ENCODE data around the gene PSKH1. TPM values are rescaled to one million over a fixed set of nuclear protein-coding genes. Genes with fewer than 3 reads are reported as not detected.
A peak's percentile ranks its signal among the peaks of the same experiment; 100 is the strongest.

The PSKH1 gene
- total RNA-seq, 6 donors from 2014 or later: 21.9 to 36.5 (median 31.5) TPM

- DNase-seq (no peak), ATAC-seq (ENCODE audit: low FRiP score in 2 of 2) (no peak)
- H3K27ac ChIP-seq: peak overlapping the region; percentile 41 to 97 (median 52)
- H3K9me3 ChIP-seq: no peaks in the 10 kb centered on the region
- peaks cover 0 to 56% (median 38%) of the 10 kb centered on the region in 4 donors for H3K36me3 ChIP-seq
- 77 to 92% methylated on average over 2 of the region's 2 CpGs for WGBS, 2 donors
- H3K27me3 ChIP-seq: no peaks in the 10 kb centered on the region
- H3K4me3 ChIP-seq: no peak overlapping the region
- H3K4me1 ChIP-seq: peaks cover 74 to 86% (median 76%) of the 10 kb centered on the region in 4 donors
- TF ChIP-seq POLR2A (IDR thresholded peaks at IDR 0.05) (no peak), POLR2AphosphoS5 (IDR thresholded peaks at IDR 0.05) (no peak), EP300 (IDR thresholded peaks at IDR 0.05) (no peak), CTCF (IDR thresholded peaks at IDR 0.05) (no peak)
Measured at GRCh38 chr16:67963292-67963661, 70.2 kb downstream of the PSKH1 start.

- Histone ChIP-seq H3K4me1 (peaks cover 70 to 86% (median 71%) of the 10 kb centered on the region in 4 donors), H3K27me3 (no peaks in the 10 kb centered on the region), H3K9me3 (no peaks in the 10 kb centered on the region), H3K36me3 (peaks cover 0 to 51% (median 34%) of the 10 kb centered on the region in 4 donors), H3K4me3 (peak overlapping the region in 1 of 4 donors; percentile 6), H3K27ac (peak overlapping the region; percentile 41 to 97 (median 52))
- ATAC-seq (ENCODE audit: low FRiP score in 2 of 2) (no peak), DNase-seq (peak in 1 of 2 donors; percentile 78)
- TF ChIP-seq POLR2A (IDR thresholded peaks at IDR 0.05): no peak
- TF ChIP-seq POLR2AphosphoS5 (IDR thresholded peaks at IDR 0.05): peak in 1 of 2 donors; percentile 15
- WGBS, 2 donors: 76 to 80% methylated on average over 15 to 31 of the region's 32 CpGs
Measured at GRCh38 chr16:67963662-67964321, 70.7 kb downstream of the PSKH1 start.

GRCh38 chr16:67964477-67965131 lies 71.5 kb downstream of the PSKH1 start:
- Histone ChIP-seq H3K27me3 (no peaks in the 10 kb centered on the region), H3K36me3 (peaks cover 0 to 43% (median 30%) of the 10 kb centered on the region in 4 donors), H3K4me1 (peaks cover 62 to 86% (median 67%) of the 10 kb centered on the region in 4 donors), H3K27ac (peak overlapping the region; percentile 41 to 98 (median 96)), H3K4me3 (no peak overlapping the region), H3K9me3 (no peaks in the 10 kb centered on the region)
- TF ChIP-seq POLR2A (IDR thresholded peaks at IDR 0.05): no peak
- TF ChIP-seq EP300 (IDR thresholded peaks at IDR 0.05): no peak
- TF ChIP-seq CTCF (IDR thresholded peaks at IDR 0.05): no peak
- TF ChIP-seq POLR2AphosphoS5 (IDR thresholded peaks at IDR 0.05): no peak
- DNase-seq: no peak
- ATAC-seq (ENCODE audit: low FRiP score in 2 of 2): no peak
- WGBS, 2 donors: 82 to 88% methylated on average over 6 of the region's 6 CpGs

- Histone ChIP-seq H3K4me3 (peak overlapping the region in 3 of 4 donors; percentile 74 to 99 (median 78)), H3K36me3 (peaks cover 0 to 31% (median 22%) of the 10 kb centered on the region in 4 donors), H3K4me1 (peaks cover 50 to 74% (median 57%) of the 10 kb centered on the region in 4 donors), H3K9me3 (no peaks in the 10 kb centered on the region), H3K27me3 (no peaks in the 10 kb centered on the region), H3K27ac (peak overlapping the region; percentile 90 to 98 (median 96))
- WGBS, 2 donors: 69 to 73% methylated on average over 8 of the region's 11 CpGs
- ATAC-seq (ENCODE audit: low FRiP score in 2 of 2) (no peak), DNase-seq (no peak)
- TF ChIP-seq CTCF (IDR thresholded peaks at IDR 0.05) (no peak), EP300 (IDR thresholded peaks at IDR 0.05) (no peak), POLR2A (IDR thresholded peaks at IDR 0.05) (no peak), POLR2AphosphoS5 (IDR thresholded peaks at IDR 0.05) (no peak)
Measured at GRCh38 chr16:67965668-67966548, 72.9 kb downstream of the PSKH1 start.
